A549 (cell line): ENCODE data around the gene SLC25A34. TPM values are rescaled to one million over a fixed set of nuclear protein-coding genes. Genes with fewer than 3 reads are reported as not detected.

Experiments used
- ATAC-seq, 2 experiments: fragments of 200-7000 bp in 1 of 2; fragments of >200 bp in 1 of 2; cut with Nextera tagmentation in 1 of 2; cut with Tn5 transposase in 1 of 2; 3 replicates each; pipeline versions ENCODE4 v1.8.0 to v1.9.1; 2018 to 2020; ENCODE audit warnings: mild to moderate bottlenecking in 1 of 2, moderate library complexity in 1 of 2
- CTCF ChIA-PET: fragments of 300-600 bp; sonication (Branson Sonifier 250); formaldehyde crosslinking; extraction: SDS; loops from one replicate; lab custom pipeline; 2021; ENCODE audit warnings: antibody characterized with exemption, inconsistent platforms; lab: Yijun Ruan, JAX
- POLR2A ChIA-PET: fragments of 350-600 bp; formaldehyde crosslinking; extraction: SDS; loops from one replicate; lab custom pipeline; 2021; ENCODE audit warnings: antibody characterized with exemption, inconsistent platforms; lab: Yijun Ruan, JAX
- DNase-seq, 2 experiments: peaks; one replicate each; pipeline versions ENCODE4 v3.0.0 to v3.0.0-alpha.2; 2011 to 2016; ENCODE audit warnings: low read depth in 1 of 2, low spot score in 1 of 2
- FAIRE-seq: peaks from 2 replicates; lab custom pipeline; 2011; peaks lifted over from hg19 to GRCh38; lab: Jason Lieb, UNC
- H3K27ac ChIP-seq, 2 experiments: fragments of >200 bp; sonication (Bioruptor Twin); formaldehyde crosslinking; 3 replicates each; pipeline ENCODE4 v1.5.1; 2016 to 2017
- H3K4me1 ChIP-seq: fragments of >200 bp; sonication (Bioruptor Twin); formaldehyde crosslinking; 3 replicates; pipeline ENCODE4 v1.6.1; 2016
- H3K4me2 ChIP-seq: fragments of >200 bp; sonication (Bioruptor Twin); formaldehyde crosslinking; 3 replicates; pipeline ENCODE4 v1.6.1; 2016
- H3K4me3 ChIP-seq: fragments of >200 bp; sonication (Bioruptor Twin); formaldehyde crosslinking; 3 replicates; pipeline ENCODE4 v1.5.1; 2016
- H3K9me3 ChIP-seq: fragments of >200 bp; sonication (Bioruptor Twin); formaldehyde crosslinking; 3 replicates; pipeline ENCODE4 v1.6.1; 2016
- BHLHE40 ChIP-seq: IDR thresholded peaks from 2 replicates; pipeline ENCODE4 v1.6.1; 2012; ENCODE audit warnings: low read depth, low read length, inconsistent platforms
- CHD4 ChIP-seq: fragments of 200-600 bp; sonication (generic); IDR thresholded peaks from 2 replicates; pipeline ENCODE4 v1.6.1; 2016; ENCODE audit warnings: antibody characterized with exemption, mild to moderate bottlenecking, borderline replicate concordance
- ELK1 ChIP-seq: fragments of 150-350 bp; IDR thresholded peaks from 2 replicates; pipeline ENCODE4 v1.6.1; 2014; ENCODE audit warnings: low read depth, mild to moderate bottlenecking, low read length
- FOXS1 ChIP-seq: fragments of 250-450 bp; sonication (Bioruptor Pico); IDR thresholded peaks from 2 replicates; pipeline ENCODE4 v1.5.0; 2020; ENCODE audit warnings: mild to moderate bottlenecking, moderate library complexity
- HES2 ChIP-seq: fragments of >200 bp; sonication (Bioruptor Twin); formaldehyde crosslinking; IDR thresholded peaks from 2 replicates; pipeline ENCODE4 v1.6.1; 2016
- HOXB5 ChIP-seq: fragments of 250-450 bp; sonication (Bioruptor Pico); IDR thresholded peaks from 2 replicates; pipeline ENCODE4 v1.5.0; 2020; ENCODE audit warnings: mild to moderate bottlenecking, moderate library complexity
- KDM5A ChIP-seq: fragments of 200-600 bp; sonication (generic); IDR thresholded peaks from 2 replicates; pipeline ENCODE4 v1.6.1; 2016; ENCODE audit warnings: antibody characterized with exemption, mild to moderate bottlenecking
- MAFK ChIP-seq: fragments of 450-650 bp; IDR thresholded peaks from 2 replicates; pipeline ENCODE4 v1.6.1; 2014; ENCODE audit not compliant: partially characterized antibody
- NR3C1 ChIP-seq: fragments of >200 bp; sonication (Bioruptor Twin); formaldehyde crosslinking; IDR thresholded peaks from 3 replicates; pipeline ENCODE4 v1.6.1; 2017
- PBX3 ChIP-seq: IDR thresholded peaks from 2 replicates; pipeline ENCODE4 v1.6.1; 2012
- POLR2A ChIP-seq: IDR thresholded peaks from 2 replicates; pipeline ENCODE4 v1.6.1; 2012; ENCODE audit warnings: mild to moderate bottlenecking, low read length
- RARB ChIP-seq: fragments of 250-450 bp; sonication (Bioruptor Pico); IDR thresholded peaks from 2 replicates; pipeline ENCODE4 v1.8.0; 2021; ENCODE audit warnings: mild to moderate bottlenecking, moderate library complexity
- REST ChIP-seq: fragments of 200-600 bp; sonication (generic); IDR thresholded peaks from 2 replicates; pipeline ENCODE4 v1.6.1; 2016; ENCODE audit warnings: antibody characterized with exemption, mild to moderate bottlenecking, moderate library complexity
- SREBF2 ChIP-seq: fragments of 450-650 bp; IDR thresholded peaks from 2 replicates; pipeline ENCODE4 v1.6.1; 2014; ENCODE audit warnings: mild to moderate bottlenecking, moderate library complexity
- ZNF302 ChIP-seq: fragments of 250-450 bp; sonication (Bioruptor Pico); IDR thresholded peaks from 2 replicates; pipeline ENCODE4 v1.9.0; 2021; ENCODE audit warnings: inconsistent platforms, mild to moderate bottlenecking, moderate library complexity
- WGBS: methylation state at CpG from one replicate; pipeline ENCODE4 v1.1.6; 2017; ENCODE audit errors: missing lambda C conversion rate; 5-methylcytosine and 5-hydroxymethylcytosine counted together
- polyA plus RNA-seq, 4 experiments: library from polyadenylated mRNA; depleted of rRNA in 3 of 4; stranded (reverse); fragments of >200 nt; fragmentation: RNase III in 1 of 4; extraction: RNeasy Plus Mini Kit Qiagen cat#74134 plus additional on column Dnase treatment in 1 of 4; gene quantifications; 2 replicates in 3 of 4; 3 replicates in 1 of 4; pipeline ENCODE4 v1.2.3, GENCODE V29; 2011 to 2017

Gene SLC25A34
- polyA plus RNA-seq, 2 of the 4 experiments (the other 2 are of a cell fraction) = 0.12 to 0.19 TPM

GRCh38 chr1:15703562-15703961, 32.5 kb upstream of the SLC25A34 start:
- TF ChIP-seq KDM5A (no peak), POLR2A (no peak), RARB (CRISPR knock-in tag) (no peak), HES2 (no peak), NR3C1 (no peak), ZNF302 (no peak), PBX3 (no peak), FOXS1 (CRISPR knock-in tag) (no peak), CHD4 (no peak), SREBF2 (no peak), BHLHE40 (no peak), ELK1 (no peak)
- Histone ChIP-seq H3K4me3 (no peak overlapping the region), H3K27ac (no peak overlapping the region), H3K9me3 (no peaks in the 10 kb centered on the region), H3K4me2 (no peak overlapping the region), H3K4me1 (0 out of 3 replicates have a peak, but pooled peaks cover 4% of the 10 kb centered on the region)
- CTCF ChIA-PET = interaction anchor here (1.1 to 1.4 kb wide), 2 partner anchors 36 to 38 kb away, joined by 3 to 4 read pairs; no protein-coding TSS in a partner anchor
- no peak for FAIRE-seq
- WGBS = 85% methylated on average over 8 of the region's 9 CpGs
- no peak for DNase-seq
- ATAC-seq = peak in 1 of 2 experiments; percentile 56; a peak in 4 of 6 replicates
- POLR2A ChIA-PET = no interaction called here

- no peak for DNase-seq
- Histone ChIP-seq H3K9me3 (no peaks in the 10 kb centered on the region), H3K4me1 (0 out of 3 replicates have a peak, but pooled peaks cover 4% of the 10 kb centered on the region), H3K4me3 (no peak overlapping the region), H3K4me2 (no peak overlapping the region), H3K27ac (no peak overlapping the region)
- 94% methylated on average over 17 of the region's 17 CpGs for WGBS
- FAIRE-seq = no peak
- ChIA-PET CTCF (interaction anchor here (1.4 kb wide), 1 partner anchor 37 kb away, joined by 3 read pairs; no protein-coding TSS in a partner anchor), POLR2A (no interaction called here)
- ATAC-seq = no peak
- TF ChIP-seq MAFK (no peak), REST (no peak)
Observed at GRCh38 chr1:15704526-15705183, 31.4 kb upstream of the SLC25A34 start.

GRCh38 chr1:15705184-15705566, 30.9 kb upstream of the SLC25A34 start:
- POLR2A ChIA-PET = no interaction called here
- TF ChIP-seq MAFK (peak; percentile 36), HOXB5 (CRISPR knock-in tag) (no peak)
- DNase-seq (no peak), FAIRE-seq (no peak), ATAC-seq (no peak)
- no peak overlapping the region for H3K4me2 ChIP-seq
- 0 out of 3 replicates have a peak, but pooled peaks cover 4% of the 10 kb centered on the region for H3K4me1 ChIP-seq
- H3K4me3 ChIP-seq = no peak overlapping the region
- CTCF ChIA-PET = interaction anchor here (1.0 kb wide), 1 partner anchor 72 kb away, joined by 3 read pairs; no protein-coding TSS in a partner anchor
- WGBS = 94% methylated on average over 11 of the region's 11 CpGs
- H3K27ac ChIP-seq = no peak overlapping the region
- H3K9me3 ChIP-seq = no peaks in the 10 kb centered on the region
